Hematopoietic multipotent progenitor cell treated with erythropoietin and hydrocortisone succinate and interleukin-3 and kit ligand, for 4 days (in vitro differentiated cells): ENCODE data around the gene RBP4.

Experiments
- DNase-seq: peaks from one replicate; pipeline ENCODE4 v3.0.0-alpha.2; 2015

The RBP4 gene

DNA sequence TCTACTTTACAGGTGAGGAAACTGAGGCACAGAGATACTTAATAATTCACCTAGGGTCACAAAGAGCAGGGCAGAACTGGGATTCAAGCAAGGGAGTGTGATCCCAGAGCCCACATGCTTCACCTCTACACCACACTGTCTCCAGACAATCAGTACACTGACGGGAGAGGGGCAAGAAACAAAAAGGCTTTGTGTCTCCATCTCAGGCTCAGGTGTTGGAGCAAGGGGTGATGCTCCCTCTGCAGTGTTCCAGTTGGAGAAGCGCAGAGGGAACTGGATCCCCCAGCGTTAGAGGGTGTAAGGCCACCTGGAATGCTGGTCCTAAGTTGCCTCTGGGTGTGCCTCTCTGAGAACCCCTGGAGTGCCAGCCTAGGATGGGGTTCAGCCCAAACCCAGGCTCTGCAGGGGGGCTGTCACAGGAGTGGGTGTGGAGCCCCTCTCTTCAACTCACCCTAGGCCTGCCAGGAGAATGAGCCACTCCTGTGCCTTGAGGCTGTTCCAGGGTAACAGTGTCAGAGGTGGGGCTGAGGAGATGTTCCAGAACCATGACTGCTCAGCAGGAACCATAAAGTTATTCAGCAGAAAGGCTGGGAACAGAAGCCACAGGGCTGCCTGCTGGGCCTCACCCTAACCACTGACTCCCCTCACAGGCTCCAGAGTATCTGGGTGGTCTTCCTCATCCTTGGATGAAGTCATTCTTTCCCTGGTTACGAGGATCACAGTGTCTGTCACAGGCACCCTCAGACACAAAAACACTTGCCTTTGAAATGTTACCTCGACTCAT lies 5.5 kb downstream of the RBP4 start:
- DNase-seq: no peak

DNA sequence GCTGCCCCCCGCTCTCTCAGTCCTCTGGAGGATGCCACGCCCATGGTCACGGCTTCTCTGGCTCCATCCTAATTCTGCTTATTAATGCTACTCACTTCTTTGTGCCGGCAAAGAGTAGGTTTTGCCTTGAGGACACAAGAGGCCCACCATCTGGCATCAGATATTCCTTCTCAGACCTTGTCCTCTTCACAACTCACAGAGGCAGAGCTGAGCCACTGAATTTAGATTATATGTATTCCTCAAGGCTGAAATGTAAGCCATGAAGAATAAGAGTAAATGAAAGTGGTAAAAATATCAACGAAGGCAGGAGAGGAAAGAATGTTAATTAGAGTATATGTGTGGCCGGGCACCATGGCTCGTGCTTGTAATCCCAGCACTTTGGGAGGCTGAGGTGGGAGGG lies 6.5 kb downstream of the RBP4 start:
- DNase-seq: no peak

DNA sequence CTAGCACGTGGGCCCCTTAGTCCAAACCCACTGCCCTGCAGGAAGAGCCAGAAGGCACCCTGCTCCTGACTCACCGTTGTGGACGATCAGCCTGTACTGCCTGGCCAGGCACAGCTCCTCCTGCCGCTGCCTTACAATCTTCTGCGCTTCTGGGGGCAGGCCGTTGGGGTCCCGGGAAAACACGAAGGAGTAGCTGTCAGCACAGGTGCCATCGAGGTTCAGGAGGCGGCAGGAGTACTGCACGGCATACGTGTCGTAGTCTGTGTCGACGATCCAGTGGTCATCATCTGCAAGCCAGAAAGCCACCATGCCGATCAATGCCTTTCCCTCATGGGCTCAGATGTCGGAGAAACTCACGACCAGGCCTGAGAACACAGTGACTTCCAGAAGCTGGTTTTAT lies 7.3 kb downstream of the RBP4 start:
- no peak for DNase-seq

DNA sequence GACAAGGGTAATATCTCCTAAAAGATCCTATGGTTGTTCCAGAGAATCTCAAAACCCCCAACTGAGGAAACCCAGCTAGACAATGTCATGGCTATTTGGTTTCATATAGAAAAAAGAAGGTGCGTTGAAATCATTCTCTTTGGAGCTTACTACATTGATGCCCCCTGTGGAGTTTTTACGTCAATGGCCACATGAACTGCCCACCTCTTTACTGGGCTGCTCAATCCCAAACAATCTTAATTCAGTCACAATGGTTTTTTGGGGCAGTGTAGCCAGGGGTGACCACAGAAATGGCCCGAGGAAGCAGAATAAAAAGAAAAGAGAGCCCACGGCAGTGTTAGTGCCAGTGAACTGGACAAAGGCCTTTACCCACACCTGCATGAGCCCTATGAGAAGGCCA lies 7.8 kb downstream of the RBP4 start:
- no peak for DNase-seq

DNA sequence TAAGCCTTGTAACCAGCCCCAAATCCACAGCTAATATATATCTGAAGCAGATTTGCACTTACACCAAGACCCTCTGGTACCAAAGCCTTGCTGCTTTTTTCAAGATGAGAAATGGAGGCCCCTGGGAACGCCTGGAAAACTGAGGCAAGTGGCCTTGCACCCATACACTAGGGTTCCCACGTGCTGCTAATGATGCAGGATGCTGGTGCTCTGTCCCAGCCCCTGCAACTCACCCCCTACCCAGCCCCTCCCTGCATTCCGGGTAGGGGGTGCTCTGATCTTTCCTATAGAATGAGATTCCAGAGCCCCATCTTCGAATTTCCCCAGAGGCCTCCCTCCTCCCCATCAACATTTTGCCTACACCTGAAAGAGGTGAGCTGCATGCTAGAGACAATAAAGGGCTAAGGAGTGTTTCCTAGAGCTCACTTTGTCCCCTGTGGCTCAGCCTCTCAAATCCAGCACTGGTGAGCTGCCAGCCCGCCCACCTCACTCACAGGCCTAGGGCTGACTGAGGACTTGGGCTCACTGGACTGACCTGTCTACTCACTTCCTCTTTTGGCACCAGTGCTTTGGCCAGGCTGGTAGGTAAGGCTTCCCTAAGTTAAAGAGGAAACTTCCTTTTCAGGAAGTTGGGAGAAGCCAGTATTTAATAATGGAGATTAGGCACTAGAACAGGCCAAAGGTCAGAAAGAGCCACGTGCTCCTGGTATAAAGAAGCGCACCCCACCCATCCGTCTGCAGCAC lies 9.8 kb downstream of the RBP4 start:
- DNase-seq: no peak

DNA sequence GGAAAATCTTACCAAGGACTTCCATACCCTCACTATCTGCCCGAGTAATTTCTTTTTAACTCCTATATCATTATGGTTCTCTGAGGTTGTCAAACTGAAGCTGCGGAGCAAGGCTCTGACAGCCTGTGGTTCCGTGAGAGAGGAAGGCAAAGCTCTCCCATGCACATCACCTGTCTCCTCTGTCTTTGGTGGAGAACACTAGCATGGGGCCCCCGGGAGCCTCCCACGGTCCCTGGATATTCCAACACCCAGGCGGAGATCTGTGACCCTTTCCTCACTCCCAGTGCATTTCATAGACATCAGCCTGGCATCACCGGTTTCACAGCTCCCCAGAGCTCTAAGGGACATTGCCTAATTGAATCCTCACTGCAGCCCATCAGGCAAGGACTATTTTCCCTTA lies 10.4 kb downstream of the RBP4 start:
- no peak for DNase-seq

DNA sequence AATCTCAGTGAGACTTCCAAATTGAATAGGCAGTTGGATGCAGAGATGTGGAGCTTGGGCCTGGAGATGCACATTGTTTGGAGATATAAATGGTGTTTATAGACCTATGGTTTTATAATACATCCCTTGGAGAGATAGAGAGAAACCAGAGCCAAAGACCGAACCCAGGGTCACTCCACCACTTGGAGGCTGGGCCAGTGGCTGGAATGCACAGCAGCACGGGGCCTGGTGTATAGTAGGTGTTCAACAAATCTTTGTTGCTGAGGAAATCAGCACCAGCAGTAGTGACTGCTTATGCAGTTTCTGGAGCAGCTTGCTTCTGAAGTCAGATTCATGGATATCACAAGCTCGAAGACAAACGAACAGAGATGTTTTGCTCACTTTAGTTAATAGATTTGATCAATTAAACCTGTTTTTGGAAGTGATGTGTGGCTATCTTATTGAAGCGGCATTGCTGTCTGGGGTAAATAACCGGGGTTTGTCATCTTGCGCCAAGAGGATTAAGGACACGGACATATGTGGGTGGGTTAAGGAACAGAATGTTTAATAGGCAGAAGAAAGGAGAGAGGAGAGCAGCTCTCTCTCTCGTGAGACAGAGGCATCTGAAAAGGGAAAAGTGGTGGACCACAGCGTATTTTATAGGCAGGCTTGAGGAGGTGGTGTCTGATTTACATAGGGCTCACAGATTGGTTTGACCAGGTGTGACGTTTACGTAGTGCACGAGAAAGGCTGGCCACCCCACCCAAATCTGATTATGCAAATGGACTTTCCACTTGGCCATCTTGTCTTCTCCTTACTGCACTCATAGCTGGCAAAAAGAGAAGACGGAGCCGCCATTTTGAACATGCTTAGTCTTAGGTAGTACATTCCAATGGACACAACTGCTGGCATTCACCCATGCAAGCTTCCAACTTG lies 11.1 kb downstream of the RBP4 start:
- no peak for DNase-seq

DNA sequence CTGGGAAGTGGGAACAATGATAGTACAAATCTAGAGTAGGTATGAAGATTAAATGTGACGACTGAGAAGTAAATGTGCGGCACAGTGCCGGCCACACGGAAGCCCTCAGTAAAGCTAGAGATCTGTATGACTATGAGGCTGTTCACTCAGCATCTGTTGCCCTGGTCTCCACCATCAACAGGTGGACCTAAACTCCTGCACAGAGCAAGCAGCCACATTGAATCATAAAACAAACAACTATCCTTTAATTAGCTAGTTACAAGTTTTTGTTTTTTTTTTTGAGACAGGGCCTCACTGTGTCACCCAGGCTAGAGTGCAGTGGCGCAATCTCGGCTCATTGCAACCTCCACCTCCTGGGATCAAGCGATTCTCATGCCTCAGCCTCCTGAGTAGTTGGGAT lies 16.6 kb downstream of the RBP4 start:
- no peak for DNase-seq

DNA sequence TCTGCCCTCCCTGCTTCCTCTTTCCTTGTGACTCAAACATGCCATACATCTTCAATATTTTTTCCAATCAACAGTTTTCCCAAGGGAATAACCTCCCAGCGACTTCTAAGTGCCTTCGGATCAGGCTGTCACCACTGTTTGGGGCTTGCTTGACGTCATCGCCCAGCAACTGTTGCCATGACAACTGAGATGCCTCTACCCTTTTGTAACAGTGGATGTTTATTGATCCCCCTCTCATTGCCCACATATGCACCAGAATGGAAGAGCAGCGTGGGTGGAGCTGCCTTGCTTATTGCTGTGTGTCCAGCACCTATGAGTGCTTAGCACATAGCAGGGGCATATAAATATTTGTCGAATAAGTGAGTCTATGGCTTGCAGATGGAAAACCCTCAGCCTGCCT lies 20.2 kb downstream of the RBP4 start:
- no peak for DNase-seq

DNA sequence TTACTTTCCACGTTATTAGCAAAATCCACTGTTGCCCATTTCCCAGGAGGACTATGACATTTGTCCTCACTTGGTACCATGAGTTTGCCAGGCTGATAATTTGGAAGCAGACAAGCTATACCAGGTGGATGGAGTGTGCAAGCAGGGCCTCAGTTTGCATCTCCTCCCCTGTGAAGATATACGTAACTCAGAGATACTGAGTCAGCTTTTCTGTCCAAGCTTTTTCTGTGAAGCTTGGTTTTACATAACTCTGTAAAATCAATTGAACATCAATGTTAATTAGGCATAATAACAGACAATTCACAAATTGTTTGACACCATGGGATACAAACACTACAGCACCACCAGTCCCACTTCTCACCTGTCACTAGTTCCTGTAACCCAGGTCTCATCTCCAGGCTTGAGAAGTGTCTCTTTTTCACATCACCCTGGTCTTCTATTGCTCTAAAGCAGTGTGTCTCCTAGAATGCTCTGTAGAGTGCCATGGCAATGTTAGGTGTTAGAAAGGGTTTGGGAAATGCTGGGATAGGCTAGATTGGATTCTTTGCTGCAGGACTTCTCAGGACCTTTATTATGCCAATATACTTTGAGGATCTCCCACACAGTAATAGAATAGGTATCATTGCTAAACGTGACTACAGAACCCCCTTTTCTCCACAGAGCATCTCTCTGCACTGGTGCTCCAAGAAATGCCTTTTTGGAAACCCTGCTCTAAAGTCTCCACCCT lies 20.9 kb downstream of the RBP4 start:
- no peak for DNase-seq

DNA sequence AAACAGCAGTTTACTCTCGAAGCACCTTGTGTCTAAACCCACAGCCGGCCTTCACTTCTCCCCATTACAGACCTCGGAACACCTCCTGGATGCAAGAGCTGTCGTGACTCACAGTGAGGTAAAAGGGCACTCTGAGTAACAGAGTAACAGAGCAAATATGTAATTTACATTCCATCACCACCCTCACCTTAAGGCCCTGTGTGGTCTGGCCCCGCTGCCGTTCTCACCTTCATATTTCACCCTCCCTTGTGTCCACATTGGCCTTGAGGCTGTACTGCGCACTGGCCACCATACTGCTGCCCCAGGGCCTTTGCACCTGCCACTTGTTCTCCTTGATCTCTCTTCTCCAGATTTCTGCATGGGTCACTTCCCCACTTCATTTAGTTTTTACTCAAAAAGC lies 21.9 kb downstream of the RBP4 start:
- no peak for DNase-seq

DNA sequence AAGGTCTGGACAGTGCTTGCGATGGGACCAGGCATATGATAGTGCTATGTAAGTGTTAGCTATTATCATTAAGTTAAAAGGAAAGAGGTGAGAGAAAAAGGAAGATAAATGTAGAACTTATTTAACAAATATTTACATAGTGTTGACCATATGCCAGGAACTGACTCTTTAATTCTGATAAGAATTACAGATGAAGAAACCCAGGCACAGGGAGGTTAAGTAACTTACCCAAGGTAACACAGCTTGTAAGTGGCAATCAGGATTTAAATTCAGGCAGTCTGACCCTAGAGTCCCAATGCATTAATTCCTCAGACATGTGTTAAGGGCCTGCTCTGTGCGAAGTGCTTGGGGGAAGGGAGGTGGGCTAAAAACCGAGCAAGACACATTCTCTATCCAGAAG lies 23.5 kb downstream of the RBP4 start:
- no peak for DNase-seq

DNA sequence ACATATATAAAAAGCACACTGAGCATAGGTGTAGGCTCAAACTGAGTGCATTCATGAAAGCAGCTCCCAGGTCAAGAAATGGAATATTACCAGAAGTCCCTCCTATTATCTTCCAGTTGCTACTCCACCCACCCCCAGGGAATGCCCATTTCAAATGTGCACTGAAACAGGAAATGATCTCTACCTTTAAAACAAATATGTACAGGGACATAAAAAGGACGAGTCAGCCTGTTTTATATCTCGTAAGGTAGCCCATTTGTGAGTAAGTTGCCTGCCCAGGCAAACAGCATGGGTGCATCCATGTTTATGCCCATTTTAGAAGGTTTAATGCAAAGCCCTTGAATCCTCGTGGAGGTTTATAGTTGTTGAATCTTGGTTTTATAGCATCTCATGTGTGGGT lies 24.1 kb downstream of the RBP4 start:
- no peak for DNase-seq

DNA sequence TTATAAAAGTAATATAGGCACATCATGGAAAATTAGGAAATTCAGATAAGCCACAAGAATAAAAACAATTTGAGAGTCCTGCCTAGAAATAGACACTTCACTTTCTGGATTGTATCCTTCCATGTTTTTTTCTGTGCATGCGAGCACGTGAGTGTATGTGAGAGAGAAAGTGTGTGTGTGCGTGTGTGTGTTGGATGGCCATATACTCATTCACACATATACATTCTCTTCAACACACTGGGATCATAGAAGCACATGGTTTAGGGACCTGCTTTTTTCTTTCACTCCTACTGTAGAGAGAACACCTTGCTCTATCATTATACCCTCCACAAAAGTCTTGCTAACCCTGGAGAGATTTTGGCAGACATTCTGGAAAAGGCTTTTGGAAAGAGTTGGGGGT lies 27.1 kb downstream of the RBP4 start:
- no peak for DNase-seq

DNA sequence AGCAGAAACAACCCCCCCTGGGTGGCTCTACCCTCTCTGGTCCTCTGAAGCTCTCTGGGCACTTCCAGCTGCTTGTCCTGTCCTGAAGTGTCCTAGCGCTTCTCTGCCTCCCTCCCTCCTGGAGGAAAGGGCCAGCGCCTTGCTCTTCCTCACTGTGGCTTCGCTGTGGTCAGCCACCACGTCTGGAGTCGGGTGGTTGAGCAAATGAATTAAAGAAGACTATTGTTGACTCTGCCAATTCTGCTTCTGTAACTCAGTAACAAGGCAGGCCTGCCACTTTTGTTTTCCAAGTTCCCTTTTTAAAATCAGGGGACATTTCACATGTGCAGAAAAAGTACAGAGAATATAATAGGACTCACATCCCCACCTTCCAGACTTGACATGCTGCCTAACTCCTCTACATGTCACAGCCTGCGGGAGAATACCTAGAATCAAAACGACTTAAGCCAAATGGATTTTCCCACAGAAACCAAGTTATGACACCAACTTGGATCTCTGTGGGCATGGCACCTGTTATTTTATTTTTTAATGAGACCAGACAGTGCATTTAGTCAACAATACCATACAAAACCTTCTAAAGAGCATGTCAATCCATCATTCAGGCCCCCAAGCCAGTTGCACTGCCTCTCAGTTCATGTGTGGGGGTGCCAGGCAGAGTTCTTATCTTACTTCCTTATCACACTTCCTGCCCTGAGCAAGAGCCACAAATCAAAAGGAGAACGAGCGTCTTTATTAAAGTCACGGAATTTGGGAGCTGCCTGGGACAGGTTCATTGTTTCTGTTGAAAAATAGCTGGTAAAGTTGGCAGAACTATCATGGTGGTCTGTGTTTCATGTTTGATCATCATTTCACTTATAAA lies 27.8 kb downstream of the RBP4 start:
- DNase-seq: peak; percentile 64

DNA sequence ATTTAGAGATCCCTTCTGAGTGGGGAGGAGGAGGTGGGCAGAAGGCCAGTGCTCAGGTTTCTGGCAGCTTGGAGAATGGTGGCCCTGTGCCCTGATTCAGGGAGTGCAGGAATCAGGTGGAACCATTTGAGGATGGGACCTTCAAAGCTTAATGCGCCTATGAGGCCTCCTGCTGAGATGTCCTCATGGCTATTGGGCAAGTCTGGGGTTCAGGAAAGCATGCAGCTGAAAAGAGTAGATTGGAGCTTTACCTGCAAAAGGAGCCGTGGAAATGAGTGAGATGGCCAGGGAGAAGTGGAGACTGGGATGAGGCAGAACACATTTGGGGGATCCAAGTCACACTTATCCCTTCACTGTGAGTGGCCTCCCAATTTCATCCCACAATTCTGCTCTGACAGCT lies 28.4 kb downstream of the RBP4 start:
- DNase-seq: no peak

DNA sequence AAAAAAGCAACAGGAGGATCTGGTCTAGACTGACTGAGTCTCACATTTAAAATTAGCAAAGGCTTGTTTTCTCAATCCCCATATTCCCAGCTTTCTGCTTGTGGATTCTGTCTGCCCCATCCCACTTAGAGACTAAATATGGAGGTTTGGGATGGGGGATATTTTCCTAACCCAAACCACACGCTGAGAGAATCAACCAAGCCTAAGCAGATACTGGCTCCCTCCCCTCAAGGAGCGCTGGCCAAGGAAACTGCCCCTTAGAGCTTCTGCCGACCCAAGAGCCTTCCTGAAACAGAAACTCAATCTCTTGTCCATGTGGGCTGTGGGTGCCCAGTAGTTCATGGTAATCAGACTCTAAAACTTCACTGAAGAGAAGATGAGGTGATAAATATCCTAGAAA lies 30.7 kb downstream of the RBP4 start:
- no peak for DNase-seq

DNA sequence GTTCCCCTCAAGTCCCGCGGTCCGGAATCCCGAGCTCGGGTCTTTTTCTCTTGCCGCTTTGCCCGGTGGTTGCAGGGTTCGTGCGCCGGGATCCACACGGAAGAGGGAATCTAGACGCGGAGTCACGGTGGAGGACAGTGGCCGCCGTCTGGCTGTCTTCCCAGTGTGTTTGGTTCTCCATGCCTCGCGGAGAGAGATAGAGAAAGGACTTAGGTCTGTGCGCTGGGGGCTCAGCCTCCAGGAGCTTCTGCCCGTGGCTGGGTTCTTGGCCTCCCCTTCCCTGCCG lies 33.0 kb downstream of the RBP4 start:
- DNase-seq: no peak

DNA sequence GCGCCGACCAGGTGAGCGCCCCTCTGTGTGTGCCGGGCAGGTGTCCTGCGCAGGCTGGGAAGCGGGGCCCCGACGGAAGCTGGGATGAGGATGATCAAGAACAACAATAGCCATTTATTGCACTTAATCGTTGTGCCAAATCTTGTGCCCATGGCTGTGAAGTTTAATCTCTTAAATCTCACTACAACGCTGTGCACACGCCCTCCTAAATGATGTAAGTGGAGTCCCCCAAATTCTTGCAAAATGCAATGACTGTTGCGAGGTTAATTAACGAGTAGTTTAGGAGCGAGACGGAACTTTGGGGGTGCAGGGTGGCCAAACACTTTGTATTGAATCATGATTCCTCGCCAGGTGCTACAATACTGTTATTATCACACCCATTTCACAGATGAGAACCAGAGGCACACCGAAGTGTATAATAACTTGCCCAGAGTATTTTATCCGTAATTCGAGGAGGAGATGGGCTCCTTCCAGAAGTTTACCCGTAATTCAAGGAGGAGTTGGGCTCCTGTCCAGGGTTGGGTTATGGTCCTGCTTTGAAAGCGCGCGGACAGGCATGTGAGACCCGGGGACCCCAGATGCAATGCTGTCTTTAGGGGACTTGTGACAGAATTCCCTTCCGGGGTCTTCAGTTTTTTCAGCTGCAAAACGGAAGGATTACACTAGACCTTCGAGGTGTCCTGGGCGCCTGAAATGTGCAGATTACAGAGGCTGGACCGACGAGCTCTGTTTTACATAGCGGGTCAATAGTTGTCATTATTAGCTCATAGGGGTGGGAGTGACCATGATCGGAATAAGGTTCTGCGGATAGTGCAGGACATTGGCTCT lies 33.5 kb downstream of the RBP4 start:
- DNase-seq: no peak

DNA sequence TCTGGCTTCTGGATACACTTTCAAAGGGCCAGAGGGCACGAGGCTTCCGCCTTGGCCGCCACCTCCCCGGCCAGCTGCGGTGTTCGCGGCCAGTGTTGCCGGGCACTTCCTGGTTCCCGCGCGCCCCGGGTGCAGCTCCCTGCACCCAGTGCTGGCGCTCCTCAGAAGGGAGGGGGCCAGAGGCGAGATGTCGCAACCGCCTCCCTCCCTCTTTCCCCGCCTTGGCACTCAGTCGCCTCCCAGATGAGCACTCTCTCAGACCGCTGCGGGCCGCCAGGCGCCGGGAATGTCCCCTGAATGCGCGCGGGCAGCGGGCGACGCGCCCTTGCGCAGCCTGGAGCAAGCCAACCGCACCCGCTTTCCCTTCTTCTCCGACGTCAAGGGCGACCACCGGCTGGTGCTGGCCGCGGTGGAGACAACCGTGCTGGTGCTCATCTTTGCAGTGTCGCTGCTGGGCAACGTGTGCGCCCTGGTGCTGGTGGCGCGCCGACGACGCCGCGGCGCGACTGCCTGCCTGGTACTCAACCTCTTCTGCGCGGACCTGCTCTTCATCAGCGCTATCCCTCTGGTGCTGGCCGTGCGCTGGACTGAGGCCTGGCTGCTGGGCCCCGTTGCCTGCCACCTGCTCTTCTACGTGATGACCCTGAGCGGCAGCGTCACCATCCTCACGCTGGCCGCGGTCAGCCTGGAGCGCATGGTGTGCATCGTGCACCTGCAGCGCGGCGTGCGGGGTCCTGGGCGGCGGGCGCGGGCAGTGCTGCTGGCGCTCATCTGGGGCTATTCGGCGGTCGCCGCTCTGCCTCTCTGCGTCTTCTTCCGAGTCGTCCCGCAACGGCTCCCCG lies 34.4 kb downstream of the RBP4 start, which contains the start of gene FFAR4:
Gene FFAR4, plus strand, starts transcription at position 231 of the 842 bp plus-strand sequence. Its CDS starts 56 bp downstream, at position 287.
- peak; percentile 18 for DNase-seq
